ENCODE data around the gene MZT2A.

DNA sequence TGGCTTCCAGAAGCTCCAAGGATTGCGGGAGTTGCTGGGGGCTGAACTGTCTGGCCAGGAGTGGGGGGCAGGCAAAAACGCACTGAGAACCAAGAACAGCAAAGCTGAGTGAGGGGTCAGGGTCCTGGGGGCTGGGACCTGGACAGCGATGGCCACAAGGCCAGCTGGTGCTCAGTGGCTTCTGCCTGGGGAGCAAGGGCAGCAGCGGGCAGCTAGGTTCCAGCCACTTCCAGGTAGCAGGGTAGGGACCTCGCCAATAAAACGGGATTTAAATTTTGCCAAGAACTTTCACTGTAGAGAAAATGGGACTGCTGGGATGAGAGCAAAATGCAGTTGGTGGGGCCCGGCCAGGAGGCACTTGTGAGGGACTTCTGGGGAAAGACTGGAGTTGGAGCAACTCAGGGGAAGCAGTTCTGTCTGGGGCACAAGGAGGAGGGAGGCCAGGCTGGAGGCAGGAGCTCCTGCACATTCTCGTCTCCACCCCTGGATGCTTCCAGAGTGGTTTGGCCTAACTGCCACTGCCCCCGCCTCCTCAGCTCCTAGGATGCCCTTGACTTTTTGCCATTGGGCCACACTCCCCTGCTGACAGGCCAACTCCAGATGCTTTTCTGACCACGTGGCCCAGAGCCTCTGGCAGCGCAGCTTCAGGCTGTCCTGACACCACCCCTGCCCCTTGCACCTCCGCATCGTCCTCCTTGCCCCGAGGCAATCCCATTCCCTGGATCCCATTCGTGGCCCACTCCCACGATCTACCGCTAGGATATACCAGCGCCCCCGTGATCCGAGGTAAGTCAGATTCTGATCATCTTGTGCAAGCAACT, 30.0 kb upstream of the MZT2A start:
- TF ChIP-seq CTCF (IDR thresholded peaks at IDR 0.05 in 8 of 11, conservative IDR thresholded peaks at IDR 0.05 in 3 of 11) (no peak), POLR2A (IDR thresholded peaks at IDR 0.05) (no peak)

All from spleen (tissue), 7 donors.